ENCODE data around the gene LRRC46.

GRCh38 chr17:47803201-47803600, 28.3 kb upstream of the LRRC46 start:
- TF ChIP-seq MAX (IDR thresholded peaks at IDR 0.05; ENCODE audit: low read depth, low read length) (no peak), CTCF (IDR thresholded peaks at IDR 0.05; ENCODE audit: low read depth, low read length) (no peak), MYC (IDR thresholded peaks at IDR 0.05; ENCODE audit: low read depth, low read length) (no peak), POLR2A (IDR thresholded peaks at IDR 0.05; ENCODE audit: extremely low read depth, insufficient read length) (no peak)

All from NB4 (cell line).